DMS153 (cell line): ENCODE data around the gene MBNL1.
"Not testable (repeated sequence)": the region's sequence is repeated elsewhere in the genome, so short reads cannot be mapped to it uniquely, and the experiment has no call there.

ENCODE experiments used
- DNase-seq: peaks from one replicate; lab custom pipeline; 2025; lab: John Stamatoyannopoulos, UW

MBNL1 gene

GRCh38 chr3:152404976-152405375, 136.2 kb downstream of the MBNL1 start:
- no peak for DNase-seq

GRCh38 chr3:152405915-152406802, 137.4 kb downstream of the MBNL1 start:
- DNase-seq = no peak

- DNase-seq = no peak
Observed at GRCh38 chr3:152413240-152413639, 144.5 kb downstream of the MBNL1 start.

GRCh38 chr3:152416808-152417580, 148.3 kb downstream of the MBNL1 start:
- no peak for DNase-seq

- no peak for DNase-seq
Observed at GRCh38 chr3:152419748-152420147, 151.0 kb downstream of the MBNL1 start.

GRCh38 chr3:152421162-152421561, 152.4 kb downstream of the MBNL1 start:
- DNase-seq = no peak

- DNase-seq = no peak
Observed at GRCh38 chr3:152426393-152426792, 157.7 kb downstream of the MBNL1 start.

- no peak for DNase-seq
Observed at GRCh38 chr3:152428577-152428976, 159.8 kb downstream of the MBNL1 start.

GRCh38 chr3:152430223-152431002, 161.7 kb downstream of the MBNL1 start:
- no peak for DNase-seq

- DNase-seq = no peak
Observed at GRCh38 chr3:152434142-152434541, 165.4 kb downstream of the MBNL1 start.

- DNase-seq = not testable (repeated sequence)
Observed at GRCh38 chr3:152435210-152435609, 166.5 kb downstream of the MBNL1 start.

GRCh38 chr3:152436707-152437590, 168.2 kb downstream of the MBNL1 start:
- DNase-seq = no peak

- DNase-seq = no peak
Observed at GRCh38 chr3:152438181-152438580, 169.5 kb downstream of the MBNL1 start.

GRCh38 chr3:152438706-152439105, 170.0 kb downstream of the MBNL1 start:
- no peak for DNase-seq

GRCh38 chr3:152440243-152440642, 171.5 kb downstream of the MBNL1 start:
- not testable (repeated sequence) for DNase-seq

GRCh38 chr3:152443212-152444023, 174.7 kb downstream of the MBNL1 start:
- DNase-seq = no peak

GRCh38 chr3:152444029-152444641, 175.4 kb downstream of the MBNL1 start:
- peak; percentile 49 for DNase-seq

GRCh38 chr3:152445212-152445611, 176.5 kb downstream of the MBNL1 start:
- no peak for DNase-seq

- DNase-seq = no peak
Observed at GRCh38 chr3:152446495-152446894, 177.8 kb downstream of the MBNL1 start.

GRCh38 chr3:152447511-152447910, 178.8 kb downstream of the MBNL1 start:
- DNase-seq = no peak
